HG02759 (cell line): ENCODE data around the gene PERM1.
"Not testable (repeated sequence)": the region's sequence is repeated elsewhere in the genome, so short reads cannot be mapped to it uniquely, and the experiment has no call there.

Source experiments
- ATAC-seq: cut with Tn5 transposase; IDR thresholded peaks from one replicate; pipeline ENCODE4 v1.9.1; 2021; ENCODE audit warnings: mild to moderate bottlenecking, moderate library complexity; ENCODE audit not compliant: unreplicated experiment

The PERM1 gene

GRCh38 chr1:952201-952600 lies 29.7 kb downstream of the PERM1 start:
- ATAC-seq, result no peak

GRCh38 chr1:951364-951763 lies 30.5 kb downstream of the PERM1 start:
- no peak for ATAC-seq

- ATAC-seq, result no peak
These were observed 31.0 kb downstream of the PERM1 start for GRCh38 chr1:950881-951280.

GRCh38 chr1:950268-950667 lies 31.6 kb downstream of the PERM1 start:
- no peak for ATAC-seq

- no peak for ATAC-seq
These were observed 33.9 kb downstream of the PERM1 start for GRCh38 chr1:947958-948357.

- ATAC-seq, result not testable (repeated sequence)
These were observed 35.1 kb downstream of the PERM1 start for GRCh38 chr1:946811-947210.

- ATAC-seq, result no peak
These were observed 36.0 kb downstream of the PERM1 start for GRCh38 chr1:945688-946556.

GRCh38 chr1:944341-945325 lies 37.3 kb downstream of the PERM1 start:
- no peak for ATAC-seq

GRCh38 chr1:943545-944340 lies 38.1 kb downstream of the PERM1 start:
- ATAC-seq, result no peak

GRCh38 chr1:942864-943533 lies 38.9 kb downstream of the PERM1 start:
- no peak for ATAC-seq

- no peak for ATAC-seq
These were observed 39.5 kb downstream of the PERM1 start for GRCh38 chr1:942411-942821.

- no peak for ATAC-seq
These were observed 40.1 kb downstream of the PERM1 start for GRCh38 chr1:941588-942383.

GRCh38 chr1:941015-941587 lies 40.8 kb downstream of the PERM1 start:
- ATAC-seq, result no peak

GRCh38 chr1:940107-941014 lies 41.5 kb downstream of the PERM1 start:
- ATAC-seq, result no peak

GRCh38 chr1:939511-940106 lies 42.3 kb downstream of the PERM1 start:
- ATAC-seq, result no peak

- ATAC-seq, result no peak
These were observed 43.0 kb downstream of the PERM1 start for GRCh38 chr1:938711-939489.

- ATAC-seq, result no peak
These were observed 43.7 kb downstream of the PERM1 start for GRCh38 chr1:938088-938683.
